ENCODE measurements around the gene PANX2.

Gene PANX2

GRCh38 chr22:50173311-50173982, 2.9 kb downstream of the PANX2 start:
- DNase-seq, result no peak

GRCh38 chr22:50173983-50174355, 3.4 kb downstream of the PANX2 start:
- no peak for DNase-seq

GRCh38 chr22:50174382-50175190, 4.1 kb downstream of the PANX2 start:
- DNase-seq, result peak in 1 of 2 experiments; percentile 23

- no peak for DNase-seq
Measured at GRCh38 chr22:50175191-50175461, 4.6 kb downstream of the PANX2 start.

GRCh38 chr22:50175921-50176849, 5.7 kb downstream of the PANX2 start:
- no peak for DNase-seq

GRCh38 chr22:50176850-50177536, 6.5 kb downstream of the PANX2 start:
- no peak for DNase-seq

- no peak for DNase-seq
Measured at GRCh38 chr22:50177537-50178470, 7.3 kb downstream of the PANX2 start.

- DNase-seq, result no peak
Measured at GRCh38 chr22:50178471-50178864, 7.9 kb downstream of the PANX2 start.

- DNase-seq, result no peak
Measured at GRCh38 chr22:50178871-50179869, 8.6 kb downstream of the PANX2 start.

GRCh38 chr22:50179937-50180726, 9.6 kb downstream of the PANX2 start:
- DNase-seq, result no peak

- DNase-seq, result no peak
Measured at GRCh38 chr22:50180727-50181521, 10.4 kb downstream of the PANX2 start.

- DNase-seq, result no peak
Measured at GRCh38 chr22:50182176-50183081, 11.9 kb downstream of the PANX2 start.

GRCh38 chr22:50183141-50183971, 12.8 kb downstream of the PANX2 start:
- DNase-seq, result no peak

- peak in 1 of 2 experiments; percentile 21 for DNase-seq
Measured at GRCh38 chr22:50184004-50184901, 13.7 kb downstream of the PANX2 start.

GRCh38 chr22:50184902-50185374, 14.4 kb downstream of the PANX2 start:
- no peak for DNase-seq

Data from cerebellar nuclear complex (tissue), 1 donor.